ENCODE measurements around the gene ATP6V1F.

- TF ChIP-seq CTCF (IDR thresholded peaks at IDR 0.05; ENCODE audit: low read depth, low read length, poor library complexity, severe bottlenecking) (no peak), EZH2phosphoT487 (IDR thresholded peaks at IDR 0.05; ENCODE audit: borderline replicate concordance, low read length) (no peak)
Observed at GRCh38 chr7:128893251-128894100, 30.8 kb downstream of the ATP6V1F start.
